GM12872 (cell line): ENCODE results near the gene FBRS.

Experiments
- CTCF ChIP-seq: IDR thresholded peaks from 3 replicates; pipeline ENCODE4 v1.5.1; 2011; ENCODE audit warnings: low read depth, mild to moderate bottlenecking, low read length, moderate library complexity; ENCODE audit not compliant: insufficient read depth

FBRS gene

GRCh38 chr16:30691907-30692306 is 33.7 kb downstream of the FBRS start:
- TF ChIP-seq CTCF, result no peak

- TF ChIP-seq CTCF, result no peak
These were observed 34.3 kb downstream of the FBRS start for GRCh38 chr16:30692396-30693064.

GRCh38 chr16:30694926-30695693 is 36.9 kb downstream of the FBRS start:
- TF ChIP-seq CTCF, result no peak

GRCh38 chr16:30697264-30698138 is 39.3 kb downstream of the FBRS start:
- TF ChIP-seq CTCF, result no peak

- no peak for TF ChIP-seq CTCF
These were observed 40.0 kb downstream of the FBRS start for GRCh38 chr16:30698139-30698815.

- TF ChIP-seq CTCF, result no peak
These were observed 40.8 kb downstream of the FBRS start, which contains the start of gene SRCAP for GRCh38 chr16:30698816-30699614. TSS of gene SRCAP (plus strand) at chr16:30699171. CDS start at chr16:30700825, 1,654 bp downstream.
